ENCODE results near the gene PHOX2B.

DNA sequence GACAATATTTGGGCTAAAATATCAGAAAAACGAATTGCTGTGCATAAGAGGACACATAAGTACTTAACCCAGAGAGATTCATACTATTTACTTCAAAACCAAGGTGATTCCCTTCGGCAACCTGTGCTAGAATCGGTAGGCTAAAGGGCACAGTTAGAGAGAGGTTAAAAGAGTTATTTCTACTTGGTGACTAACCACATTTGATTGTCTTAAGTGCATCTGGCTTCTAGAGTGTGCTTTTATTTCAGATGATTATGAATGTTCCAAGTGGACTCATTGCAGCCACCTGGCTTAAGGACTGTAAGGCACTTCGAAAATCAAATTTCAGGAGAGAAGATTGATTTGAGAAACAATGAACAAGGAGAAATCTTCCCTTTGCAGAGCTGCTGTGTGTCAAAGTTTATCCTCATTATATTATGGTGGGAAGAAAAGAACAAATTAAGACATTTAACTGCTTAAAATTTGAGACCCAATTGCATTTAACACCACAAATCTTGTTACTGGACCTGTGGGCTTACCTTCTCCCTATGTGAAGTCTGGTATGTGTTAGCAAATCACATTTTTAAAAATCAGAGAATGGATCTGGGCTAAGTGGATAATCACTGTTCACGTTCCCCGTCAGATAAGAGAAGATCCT is 34.0 kb downstream of the PHOX2B start:
- TF ChIP-seq LEF1 (IDR thresholded peaks at IDR 0.05; ENCODE audit: borderline replicate concordance) (no peak), CTBP1 (IDR thresholded peaks at IDR 0.05; ENCODE audit: borderline replicate concordance) (no peak)

Measured in HEK293T (cell line).